ENCODE measurements around the gene PTPRCAP.

Gene PTPRCAP

DNA sequence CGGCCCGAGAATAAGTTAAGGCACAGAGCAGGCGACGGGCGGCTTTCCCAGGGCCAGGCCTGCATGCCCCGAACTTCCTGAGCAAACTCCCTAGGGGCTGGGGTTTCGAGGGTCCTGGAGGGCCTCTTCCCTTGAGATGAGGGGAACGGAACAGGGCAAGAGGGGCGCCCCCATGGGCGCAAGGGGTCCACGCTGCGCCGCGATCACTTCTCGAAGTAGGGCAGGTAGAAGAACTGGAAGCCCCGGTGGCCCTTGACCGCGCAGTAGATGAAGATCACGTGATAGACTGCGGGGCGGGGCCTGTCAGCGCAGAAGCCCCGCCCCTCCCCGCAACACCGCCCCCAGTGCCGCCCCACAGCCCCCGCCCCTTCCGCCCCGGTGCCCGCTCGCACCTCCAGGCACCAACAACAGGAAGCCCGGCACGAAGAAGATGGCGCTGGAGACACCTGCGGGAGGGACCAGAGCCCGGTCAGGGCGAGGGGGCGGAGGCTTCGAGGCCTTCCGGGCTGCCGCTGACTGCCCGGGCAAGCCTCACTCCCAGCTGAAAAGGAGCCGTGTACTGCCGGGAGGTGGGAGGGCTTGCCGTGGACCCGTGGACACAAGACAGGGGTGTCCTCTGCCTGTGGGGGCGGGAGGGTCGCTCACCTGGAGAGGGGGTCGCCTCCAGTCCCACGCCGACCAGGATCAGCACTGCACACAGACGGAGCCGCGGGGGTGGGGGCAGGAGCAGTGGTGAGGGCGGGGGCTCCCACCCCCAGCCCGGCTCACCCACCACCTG lies 27.1 kb upstream of the PTPRCAP start:
- DNase-seq, result peak; percentile 72

DNA sequence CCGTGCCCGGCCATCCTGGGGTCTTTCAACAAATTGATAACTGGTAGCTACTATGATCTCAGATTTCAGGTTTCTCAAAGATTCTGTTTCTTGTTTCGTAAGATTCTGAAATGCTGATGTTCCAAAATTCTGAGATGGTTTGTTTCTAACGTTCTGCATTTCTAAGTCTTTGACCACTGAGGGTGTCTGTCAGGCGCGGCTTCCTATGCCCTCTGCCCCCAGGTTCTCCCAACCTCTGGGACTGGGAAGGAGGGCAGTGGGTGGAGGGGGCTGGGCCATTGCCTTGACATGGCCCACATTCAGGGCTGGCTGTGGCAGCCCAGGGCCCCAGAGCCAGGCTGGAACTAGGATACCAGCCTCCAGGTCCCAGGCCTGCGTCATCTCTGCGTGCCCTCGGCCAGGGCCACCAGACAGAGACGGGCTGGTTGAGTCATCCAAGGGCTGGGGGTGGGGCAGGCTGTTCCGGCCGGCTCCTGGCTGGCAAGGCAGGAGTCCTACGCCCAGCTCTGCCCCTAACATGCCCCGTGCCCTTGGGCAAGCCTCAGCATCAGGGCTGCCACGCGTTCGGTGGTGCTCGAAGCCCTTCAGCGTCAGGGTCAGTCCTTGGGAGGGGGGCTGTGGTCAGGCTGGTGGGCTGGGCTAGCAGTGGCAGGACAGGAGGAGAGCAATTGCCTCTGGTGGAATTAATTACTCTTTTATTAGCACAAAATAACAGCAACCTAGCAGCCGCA lies 26.4 kb upstream of the PTPRCAP start:
- DNase-seq, result no peak

DNA sequence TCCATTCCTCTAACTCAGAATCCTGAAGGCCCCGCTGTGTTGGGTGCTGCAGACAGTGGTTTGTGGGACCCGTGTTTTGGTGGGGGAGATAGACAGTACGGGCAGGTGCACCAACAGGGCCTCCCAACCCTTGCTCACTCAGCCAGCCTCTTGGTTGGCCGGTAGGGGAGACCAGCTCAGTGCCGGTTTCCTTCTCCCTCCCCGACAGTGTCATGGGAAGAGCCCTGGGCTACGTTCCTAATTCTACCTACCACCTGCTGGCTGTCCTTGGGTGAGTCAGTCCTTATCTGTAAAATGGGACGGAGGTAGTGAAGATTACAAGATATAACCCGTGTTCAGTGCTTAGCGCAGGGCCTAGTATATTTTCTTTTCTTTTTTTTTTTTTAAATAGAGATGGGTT lies 25.7 kb upstream of the PTPRCAP start:
- no peak for DNase-seq

DNA sequence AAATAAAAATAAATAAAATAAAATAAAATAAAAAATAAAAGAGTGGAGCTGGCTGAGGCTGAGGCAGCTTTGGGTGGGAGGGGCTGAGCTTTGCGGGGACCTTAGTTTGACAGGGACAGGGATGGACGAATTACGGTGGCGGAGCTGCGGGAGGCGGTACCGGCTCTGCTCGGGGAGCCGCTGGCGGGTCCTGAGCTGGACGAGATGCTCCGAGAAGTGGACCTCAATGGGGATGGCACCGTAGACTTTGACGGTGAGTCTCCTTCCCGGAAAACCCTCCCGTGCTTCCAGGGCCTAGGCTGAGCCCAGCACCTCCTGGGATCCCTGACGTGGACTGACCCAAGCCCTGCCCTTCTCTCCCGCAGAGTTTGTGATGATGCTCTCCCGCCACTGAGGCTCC lies 20.8 kb upstream of the PTPRCAP start:
- DNase-seq, result no peak

DNA sequence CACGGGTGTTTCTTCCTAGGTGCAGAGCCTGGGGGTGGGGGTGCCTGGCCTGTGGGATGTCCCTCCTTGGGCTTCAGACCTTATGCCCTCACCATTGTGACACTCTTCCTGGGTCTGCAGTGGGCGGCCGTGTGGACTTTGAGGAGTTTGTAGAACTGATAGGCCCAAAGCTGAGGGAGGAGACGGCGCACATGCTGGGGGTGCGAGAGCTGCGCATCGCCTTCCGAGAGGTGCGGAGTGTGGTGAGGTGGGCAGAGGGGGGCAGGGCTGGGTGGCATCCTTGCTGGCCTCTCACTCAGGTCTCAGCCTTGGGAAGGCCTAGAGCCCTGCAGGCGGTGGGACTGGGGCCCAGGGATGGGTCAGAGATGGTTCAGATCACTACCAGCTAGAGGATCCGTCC lies 20.0 kb upstream of the PTPRCAP start:
- DNase-seq, result no peak

DNA sequence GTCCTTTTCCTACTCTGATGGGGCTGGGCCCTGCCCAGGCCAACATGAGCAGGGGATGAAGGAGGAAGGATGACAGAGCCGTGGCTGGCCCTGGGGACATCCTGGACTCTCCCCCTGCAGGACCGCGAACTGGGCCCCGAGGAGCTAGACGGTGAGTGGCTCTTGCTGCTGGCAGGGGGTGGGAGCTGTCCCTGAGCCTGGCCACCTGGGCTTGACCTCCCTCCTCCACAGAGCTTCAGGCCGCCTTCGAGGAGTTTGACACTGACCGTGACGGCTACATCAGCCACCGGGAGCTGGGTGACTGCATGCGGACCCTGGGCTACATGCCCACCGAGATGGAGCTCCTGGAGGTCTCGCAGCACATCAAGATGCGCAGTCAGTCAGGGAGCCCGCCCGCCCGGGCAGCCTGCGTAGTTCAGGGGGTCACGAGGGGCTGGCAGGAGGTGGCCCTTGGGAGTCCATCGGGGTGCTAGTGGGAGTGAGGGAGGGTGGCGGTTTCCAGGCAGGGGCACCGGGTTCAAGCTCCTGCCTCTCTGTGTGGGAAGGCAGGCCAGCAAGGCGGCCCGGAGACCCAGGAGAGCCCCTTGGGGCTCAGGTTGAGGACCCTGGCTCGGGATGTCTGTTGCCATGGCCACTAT lies 18.7 kb upstream of the PTPRCAP start:
- DNase-seq, result no peak

DNA sequence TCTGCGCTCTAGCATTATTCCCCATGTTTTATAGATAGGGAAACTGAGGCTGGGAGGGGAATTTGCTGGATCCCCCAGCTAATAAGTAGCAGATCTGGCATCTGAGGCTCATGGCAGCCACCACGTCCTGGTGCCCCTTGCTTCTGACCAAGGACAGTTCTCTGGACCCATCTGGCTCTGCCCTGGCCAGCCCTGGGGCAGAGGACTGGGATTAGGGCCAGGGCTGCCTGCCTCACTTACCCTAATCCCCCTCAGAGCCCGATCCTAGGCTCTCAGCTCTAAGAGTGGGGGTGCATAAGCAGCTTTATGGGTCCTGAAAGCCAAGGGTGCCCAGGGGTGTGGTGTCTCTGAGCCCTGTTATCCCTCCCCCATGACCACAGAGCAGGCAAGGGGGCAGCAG lies 17.6 kb upstream of the PTPRCAP start, which contains the start of gene CABP4:
Gene CABP4, plus strand, starts transcription at position 301 of the 400 bp plus-strand sequence. Its CDS starts 70 bp downstream, at position 371.
- no peak for DNase-seq

DNA sequence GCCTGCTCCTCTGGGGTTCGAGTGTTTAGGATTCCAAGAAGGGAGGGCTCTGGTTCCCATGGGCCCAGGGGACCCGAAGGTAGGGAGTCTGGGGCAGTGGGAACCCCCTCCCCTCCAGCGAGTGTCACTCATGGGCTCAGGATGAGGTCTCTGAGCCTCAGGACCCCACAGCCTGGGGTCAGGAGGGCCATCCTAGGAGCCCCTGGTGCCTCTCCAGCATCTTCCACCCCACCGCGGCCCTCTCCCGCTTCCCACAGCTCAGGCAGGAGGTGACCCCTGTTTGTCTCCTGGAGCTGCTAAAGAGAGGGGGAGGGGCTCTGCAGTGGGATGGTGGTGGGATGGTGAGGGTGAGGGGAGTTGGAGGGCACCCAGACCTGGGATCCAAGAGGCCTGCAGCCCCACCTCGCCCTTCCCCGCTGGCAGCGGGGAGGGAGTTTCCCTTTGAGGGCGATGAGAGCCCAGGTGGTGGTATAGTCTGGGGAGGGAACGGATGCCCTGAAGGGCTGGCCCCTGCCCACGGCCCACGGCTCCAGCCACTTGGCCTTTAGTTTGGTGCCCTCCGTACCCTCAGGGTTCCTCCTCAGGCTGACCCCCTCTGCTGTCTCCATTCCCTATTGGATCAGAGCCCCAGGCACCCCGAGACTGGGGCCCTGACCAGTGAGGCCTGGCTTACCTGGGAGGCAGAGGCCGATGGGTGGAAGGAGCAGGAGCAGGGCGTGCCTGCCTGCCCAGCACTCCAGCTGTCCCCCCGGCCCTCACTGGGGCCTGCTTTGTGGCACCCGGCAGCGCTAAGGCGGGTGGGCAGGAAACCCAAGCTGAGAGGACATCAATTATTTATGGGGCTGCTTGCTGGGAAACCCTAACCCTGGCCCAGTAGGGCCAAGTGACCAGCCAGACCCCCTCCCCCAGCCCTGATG lies 16.6 kb upstream of the PTPRCAP start:
- DNase-seq, result no peak

DNA sequence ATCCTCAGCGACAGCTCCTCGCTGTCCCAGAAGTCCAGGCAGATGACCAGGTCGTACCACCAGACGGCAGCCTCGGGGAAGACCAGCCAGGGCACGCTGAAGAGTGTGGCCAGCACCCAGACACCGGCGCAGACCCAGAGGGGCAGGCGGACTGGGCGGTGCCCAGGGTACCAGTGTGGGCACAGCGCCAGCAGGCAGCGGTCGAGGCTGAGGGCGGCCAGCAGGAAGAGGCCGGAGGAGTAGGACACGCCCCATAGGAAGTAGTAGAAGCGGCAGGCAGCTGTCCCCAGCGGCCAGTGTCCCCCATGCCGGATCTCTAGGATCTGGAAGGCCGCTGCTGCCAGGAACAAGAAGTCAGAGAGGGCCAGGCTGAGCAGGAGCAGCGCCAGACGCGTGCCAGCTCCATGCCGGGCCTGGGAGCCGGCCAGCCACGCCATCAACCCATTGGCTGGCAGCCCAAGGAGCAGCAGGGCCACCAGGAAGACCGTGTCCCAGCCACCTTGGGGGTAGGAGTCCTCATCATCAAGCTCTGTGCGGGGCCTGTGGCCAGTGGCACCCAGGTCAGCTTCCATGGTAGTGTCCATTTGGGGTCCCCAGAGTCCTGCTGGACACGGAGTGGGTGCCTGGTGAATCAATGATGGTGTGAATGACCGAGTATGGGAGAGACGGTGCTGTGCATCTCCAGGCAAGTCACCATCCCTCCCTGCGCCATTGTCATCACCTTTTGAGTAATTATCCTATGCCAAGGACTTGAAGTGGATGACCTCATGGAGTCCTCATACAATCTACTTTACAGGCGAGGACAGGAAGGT lies 14.9 kb upstream of the PTPRCAP start, which contains the start of gene GPR152:
Gene GPR152, minus strand, starts transcription at position 589 of the 812 bp plus-strand sequence. Its CDS starts 5 bp downstream, at position 584.
- no peak for DNase-seq

DNA sequence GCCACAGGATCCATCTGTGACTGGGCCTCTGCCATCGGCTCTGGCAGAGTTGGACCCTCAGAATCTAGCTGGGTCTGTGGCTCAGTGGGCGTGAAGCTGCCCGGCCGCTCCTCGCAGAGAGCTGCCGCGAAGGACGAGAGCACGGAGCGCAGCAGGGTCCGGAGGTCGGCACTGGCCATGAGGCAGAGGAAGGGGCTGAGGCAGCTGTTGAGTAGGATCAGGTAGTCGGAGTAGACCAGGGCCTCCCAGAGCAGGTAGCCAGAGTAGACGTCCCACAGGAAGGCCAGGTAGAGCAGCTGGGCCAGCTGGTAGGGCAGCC lies 14.1 kb upstream of the PTPRCAP start:
- no peak for DNase-seq

DNA sequence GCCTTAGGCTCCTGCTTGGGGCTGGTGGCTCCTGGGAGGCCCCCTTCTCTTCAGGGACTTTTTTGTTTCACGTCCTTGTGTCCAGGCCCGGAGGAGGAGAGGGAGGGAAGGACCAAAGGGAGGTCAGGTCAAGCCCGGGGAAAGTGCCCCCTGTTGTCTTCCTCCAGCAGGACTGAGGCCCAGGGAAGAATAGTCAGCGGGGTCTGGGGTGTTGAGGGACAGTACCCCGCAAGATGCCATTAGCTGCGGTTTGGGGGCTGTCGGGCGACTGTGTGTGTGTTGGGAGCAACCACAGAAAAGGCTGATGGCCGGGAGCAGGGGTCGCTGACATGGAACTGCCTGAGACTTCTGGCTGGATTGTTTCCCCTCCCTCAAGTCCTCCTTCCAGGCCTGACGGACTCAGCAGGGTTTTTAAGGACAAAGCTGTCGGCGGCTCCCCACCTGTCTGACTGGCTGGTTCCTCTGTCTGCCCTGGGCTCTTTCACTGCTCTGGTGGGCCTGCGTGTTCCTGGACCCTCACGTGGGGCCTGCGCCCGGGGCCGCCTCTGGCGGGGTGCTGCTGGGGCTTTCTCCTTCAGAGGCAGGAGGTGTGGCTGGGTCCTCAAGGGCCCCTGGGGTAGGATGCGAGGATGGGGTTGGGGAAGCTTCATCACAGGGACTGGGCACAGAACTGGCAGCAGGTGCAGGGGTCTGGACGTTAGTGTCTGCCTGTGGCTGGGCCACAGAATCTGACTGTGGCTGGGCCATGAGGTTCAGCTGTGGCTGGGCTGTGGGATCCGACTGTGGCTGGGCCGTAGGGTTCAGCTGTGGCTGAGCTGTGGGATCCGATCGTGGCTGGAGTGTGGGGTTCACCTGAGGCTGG lies 13.5 kb upstream of the PTPRCAP start:
- DNase-seq, result no peak

DNA sequence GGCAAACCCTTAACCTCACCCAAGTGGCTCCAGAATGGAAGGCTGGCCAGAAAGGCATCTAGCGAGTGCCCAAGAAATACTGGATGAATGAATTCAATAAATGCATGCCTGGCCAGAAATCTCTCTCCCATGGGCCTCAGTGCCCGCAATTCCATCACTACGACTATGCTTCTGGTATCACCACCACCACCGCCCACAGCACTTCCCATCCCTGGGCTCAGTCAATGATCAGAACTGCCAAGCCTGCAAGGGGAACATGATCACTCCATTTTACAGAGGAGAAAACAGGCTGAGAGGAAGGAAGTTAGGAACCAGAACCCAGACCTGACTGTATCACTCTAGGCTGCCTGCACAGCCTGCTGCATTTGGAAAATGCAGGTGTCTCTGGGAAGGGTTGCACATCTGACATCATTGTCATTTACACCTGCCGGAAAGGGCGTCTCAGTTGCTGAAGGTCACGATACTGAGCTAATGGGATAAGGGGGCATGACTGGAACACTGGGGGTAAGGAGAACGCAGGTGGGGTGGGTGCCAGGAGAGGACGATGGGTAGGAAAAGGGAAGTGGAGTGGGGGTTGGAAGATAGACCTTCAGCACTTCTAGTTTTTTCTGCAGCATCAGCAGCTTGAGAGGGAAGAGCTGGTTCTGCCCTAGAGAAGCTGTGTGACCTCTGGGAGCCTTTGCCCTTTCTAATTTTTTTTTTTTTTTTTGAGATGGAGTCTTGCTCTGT lies 11.8 kb upstream of the PTPRCAP start:
- no peak for DNase-seq

DNA sequence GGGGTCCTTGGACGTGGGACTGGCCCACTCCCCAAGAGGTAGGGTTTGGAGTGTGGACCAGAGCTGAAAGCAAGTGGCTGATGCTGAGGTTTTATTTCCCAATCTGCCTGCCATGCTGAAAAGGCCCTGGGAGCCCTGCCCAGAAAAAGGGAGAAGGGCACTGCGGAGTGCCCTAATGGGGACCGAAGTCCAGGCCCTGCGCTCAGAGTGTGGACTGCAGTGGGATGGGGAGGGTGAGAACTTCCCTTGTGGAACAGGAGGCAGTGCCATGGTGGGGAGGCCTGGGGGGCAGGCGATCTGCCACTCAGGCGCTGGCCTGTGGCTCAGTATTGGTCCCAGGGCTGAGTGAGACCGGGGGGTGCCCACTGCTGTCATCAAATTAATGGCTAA lies 10.7 kb upstream of the PTPRCAP start:
- no peak for DNase-seq

DNA sequence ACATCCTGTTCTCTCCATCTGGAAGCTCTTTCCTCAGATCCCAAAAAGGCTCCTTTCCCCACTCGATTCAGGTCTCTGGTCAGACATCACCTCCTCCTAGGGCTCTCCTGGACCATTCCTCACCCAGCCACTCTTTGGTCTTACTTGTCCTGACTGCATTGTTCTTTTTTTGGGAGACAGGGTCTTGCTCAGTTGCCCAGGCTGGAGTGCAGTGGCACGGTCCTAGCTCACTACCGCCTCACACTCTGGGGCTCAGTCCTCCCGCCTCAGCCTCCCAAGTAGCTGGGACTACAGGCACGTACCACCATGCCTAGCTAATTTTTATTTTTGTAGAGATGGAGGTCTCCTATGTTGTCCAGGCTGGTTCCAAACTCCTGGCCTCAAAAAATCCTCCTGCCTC lies 8.0 kb upstream of the PTPRCAP start:
- DNase-seq, result no peak

DNA sequence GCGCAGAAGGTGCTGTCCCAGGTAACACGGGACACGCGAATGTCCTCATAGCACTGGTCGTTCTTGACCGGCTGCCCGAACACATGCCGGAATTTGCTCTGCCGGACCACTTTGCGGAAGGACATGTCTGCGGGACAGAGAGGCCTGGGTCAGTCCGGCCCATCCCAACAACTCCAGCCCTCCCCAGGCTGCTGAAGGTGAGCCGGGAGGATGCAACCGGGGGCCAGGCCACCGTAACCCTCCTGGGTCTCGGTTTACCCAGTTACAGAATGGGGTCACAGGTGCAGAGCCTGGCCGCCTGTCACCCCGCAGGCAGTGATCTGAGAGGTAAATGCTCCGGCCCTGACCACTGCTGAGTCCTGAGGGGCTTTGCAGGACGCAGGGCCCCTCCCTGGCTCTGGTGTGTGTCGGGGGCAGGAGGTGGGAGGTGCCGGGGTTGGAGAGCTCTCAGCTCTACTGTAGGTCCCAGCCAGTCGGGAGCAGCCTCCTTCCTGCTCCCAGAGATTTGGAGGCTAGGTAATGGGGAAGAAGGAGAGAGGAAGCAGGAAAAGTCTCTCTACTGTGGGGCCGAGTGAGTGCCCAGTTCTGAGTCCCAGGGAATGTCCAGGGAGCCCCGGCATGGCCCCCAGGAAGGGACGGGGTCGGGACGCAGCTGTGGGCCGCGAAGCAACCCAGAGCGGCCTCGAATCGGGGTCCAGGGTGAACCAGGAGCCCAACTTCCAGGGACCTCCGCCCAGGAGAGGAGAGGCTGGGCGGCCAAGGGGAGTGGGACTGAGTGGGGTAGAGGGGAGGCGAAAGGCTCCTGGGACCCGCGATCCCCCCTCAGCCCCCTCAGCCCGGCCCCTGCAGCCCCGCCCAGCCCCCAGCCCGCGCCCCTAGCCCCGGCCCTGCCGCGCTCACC lies 5.3 kb upstream of the PTPRCAP start:
- DNase-seq, result no peak

DNA sequence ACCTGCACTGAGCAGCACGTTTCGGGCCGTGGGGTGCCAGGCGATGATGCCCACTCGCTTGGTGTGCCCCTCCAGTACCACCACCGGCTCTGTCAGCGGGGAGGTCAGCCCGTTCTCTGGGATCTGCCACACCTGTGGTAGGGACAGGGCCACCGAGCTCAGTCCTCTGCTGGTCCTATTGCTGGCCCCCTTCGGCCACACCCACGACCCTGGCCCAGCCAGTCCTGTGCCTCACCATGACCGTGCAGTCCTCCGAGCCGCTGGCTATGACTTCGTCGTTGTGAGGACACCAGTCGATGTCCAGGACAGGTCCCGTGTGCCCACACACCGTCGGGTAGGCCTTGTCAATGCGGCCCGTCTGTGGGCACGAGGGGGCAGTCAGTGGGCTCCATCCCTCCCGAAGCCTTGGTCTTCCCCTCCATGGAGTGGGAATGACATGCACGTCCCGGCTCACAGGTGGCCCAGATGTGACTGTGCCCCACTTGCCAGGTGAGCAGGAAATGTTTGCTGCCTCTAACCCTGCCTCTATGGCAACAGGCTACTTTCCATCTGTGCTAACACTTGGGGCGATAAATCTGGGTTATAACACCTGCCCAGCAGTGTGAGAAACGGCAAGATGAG lies 4.4 kb upstream of the PTPRCAP start:
- no peak for DNase-seq

DNA sequence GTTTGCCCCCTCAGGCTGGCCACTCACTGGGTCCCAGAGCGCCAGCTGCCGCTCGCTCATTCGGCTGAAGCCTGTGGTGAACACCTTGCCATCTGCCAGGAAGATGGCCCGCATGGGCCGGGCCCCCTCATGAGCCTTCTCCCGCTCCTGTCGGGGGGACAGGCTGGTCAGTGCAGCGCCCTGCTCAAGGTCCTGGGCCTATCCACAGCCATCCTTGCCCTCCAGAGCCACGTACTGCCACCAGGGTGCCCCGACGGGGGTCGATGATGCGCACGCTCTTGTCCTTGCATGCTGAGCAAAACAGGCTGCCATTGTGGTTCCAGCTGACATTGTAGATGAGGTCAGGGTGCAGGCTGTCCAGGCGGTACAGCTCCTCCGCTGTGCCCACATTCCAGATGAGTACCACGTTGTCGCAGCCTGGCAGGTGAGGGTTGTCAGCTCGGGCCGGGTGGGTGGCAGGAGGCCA lies 3.6 kb upstream of the PTPRCAP start:
- no peak for DNase-seq

All from fibroblast of skin of right quadriceps (primary cell).